Esophagus squamous epithelium (tissue), 5 donors: Measurements from ENCODE around the gene KAZN. TPM values are rescaled to one million over a fixed set of nuclear protein-coding genes. Genes with fewer than 3 reads are reported as not detected.

Source experiments
- DNase-seq: peaks from one replicate; lab custom pipeline; 2025; lab: John Stamatoyannopoulos, UW
- H3K27ac ChIP-seq, 4 donors: fragments of 200-600 bp; sonication (generic); one replicate each; pipeline ENCODE4 v1.5.1; 2016 to 2019; ENCODE audit warnings: mild to moderate bottlenecking in 1 of 4
- H3K27me3 ChIP-seq, 4 donors: fragments of 200-600 bp; sonication (generic); 1 replicate in 3 of 4; 2 replicates in 1 of 4; pipeline versions ENCODE4 v1.5.1 to v1.6.0; 2017 to 2021; ENCODE audit warnings: antibody characterized with exemption in 1 of 4
- H3K36me3 ChIP-seq, 3 donors: fragments of 200-600 bp; sonication (generic); one replicate each; pipeline ENCODE4 v1.5.1; 2016 to 2019
- H3K4me1 ChIP-seq, 3 donors: fragments of 200-600 bp; sonication (generic); one replicate each; pipeline ENCODE4 v1.5.1; 2017 to 2019
- H3K4me3 ChIP-seq, 4 donors: fragments of 200-600 bp; sonication (generic); 1 replicate in 3 of 4; 2 replicates in 1 of 4; pipeline ENCODE4 v1.5.1; 2016 to 2019; ENCODE audit warnings: mild to moderate bottlenecking in 2 of 4, moderate library complexity in 1 of 4
- H3K9me3 ChIP-seq, 3 donors: fragments of 200-600 bp; sonication (generic); one replicate each; pipeline ENCODE4 v1.5.1; 2016 to 2019
- POLR2A ChIP-seq, 4 donors: fragments of 450-650 bp; IDR thresholded peaks; one replicate each; pipeline ENCODE4 v1.6.1; 2017; ENCODE audit warnings: antibody characterized with exemption in 4 of 4, mild to moderate bottlenecking in 4 of 4, moderate library complexity in 3 of 4
- WGBS, 2 donors: methylation state at CpG; one replicate each; pipeline ENCODE4 v1.1.5; 2018; 5-methylcytosine and 5-hydroxymethylcytosine counted together
- intact Hi-C: fragments of 100-400 bp; cut with DNase I; formaldehyde crosslinking; loops from one replicate; pipeline ENCODE4 v1.15.0; 2022
- total RNA-seq, 4 donors: library from RNA; depleted of rRNA; stranded (reverse); fragments of >200 nt; gene quantifications; one replicate each; pipeline ENCODE4 v1.1.0, GENCODE V29; 2016
- TF ChIP-seq, protein P1 (sequence below), 6 experiments: fragments of 450-650 bp in 4 of 6; fragments of 200-600 bp in 2 of 6; sonication (generic) in 2 of 6; IDR thresholded peaks; one replicate each; pipeline ENCODE4 v1.5.1; 2016 to 2019; ENCODE audit warnings: antibody characterized with exemption in 6 of 6, mild to moderate bottlenecking in 4 of 6, moderate library complexity in 4 of 6
- donor health status: DM: yes; HTN: yes; CAD: no.

KAZN gene
- total RNA-seq, 4 donors from 2014 or later, result 25.0 to 54.5 (median 30.8) TPM

DNA sequence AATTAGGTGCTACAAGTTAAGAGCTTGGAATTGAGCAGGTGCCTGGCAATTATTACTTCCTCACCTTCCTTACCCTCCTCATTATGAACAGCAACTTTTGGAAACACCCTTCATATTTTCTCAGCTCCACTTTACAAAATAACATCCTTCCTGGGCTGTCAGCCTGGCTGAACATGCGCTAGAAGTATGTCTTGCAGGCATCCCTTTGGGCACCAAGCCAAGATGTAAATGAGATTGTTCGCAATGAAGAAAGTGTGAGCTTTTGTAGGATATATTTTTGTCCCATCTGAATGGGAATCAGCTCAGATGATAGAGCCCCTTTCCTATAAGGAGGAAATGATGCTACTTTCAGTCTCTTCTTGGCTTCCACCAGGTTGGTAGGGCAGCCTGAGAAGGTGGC is 245.9 kb downstream of the KAZN start:
- Histone ChIP-seq H3K4me1 (peaks cover 0 to 30% (median 14%) of the 10 kb centered on the region in 3 donors), H3K36me3 (no peaks in the 10 kb centered on the region), H3K9me3 (peaks cover 0 to 20% (median 13%) of the 10 kb centered on the region in 3 donors), H3K27me3 (no peaks in the 10 kb centered on the region), H3K27ac (no peak overlapping the region), H3K4me3 (no peak overlapping the region)
- intact Hi-C loops, result no loop called here
- 0 to 16% methylated on average over 2 of the region's 2 CpGs for WGBS, 2 donors
- TF ChIP-seq POLR2A (IDR thresholded peaks at IDR 0.05), result no peak
- TF ChIP-seq, protein P1, sequence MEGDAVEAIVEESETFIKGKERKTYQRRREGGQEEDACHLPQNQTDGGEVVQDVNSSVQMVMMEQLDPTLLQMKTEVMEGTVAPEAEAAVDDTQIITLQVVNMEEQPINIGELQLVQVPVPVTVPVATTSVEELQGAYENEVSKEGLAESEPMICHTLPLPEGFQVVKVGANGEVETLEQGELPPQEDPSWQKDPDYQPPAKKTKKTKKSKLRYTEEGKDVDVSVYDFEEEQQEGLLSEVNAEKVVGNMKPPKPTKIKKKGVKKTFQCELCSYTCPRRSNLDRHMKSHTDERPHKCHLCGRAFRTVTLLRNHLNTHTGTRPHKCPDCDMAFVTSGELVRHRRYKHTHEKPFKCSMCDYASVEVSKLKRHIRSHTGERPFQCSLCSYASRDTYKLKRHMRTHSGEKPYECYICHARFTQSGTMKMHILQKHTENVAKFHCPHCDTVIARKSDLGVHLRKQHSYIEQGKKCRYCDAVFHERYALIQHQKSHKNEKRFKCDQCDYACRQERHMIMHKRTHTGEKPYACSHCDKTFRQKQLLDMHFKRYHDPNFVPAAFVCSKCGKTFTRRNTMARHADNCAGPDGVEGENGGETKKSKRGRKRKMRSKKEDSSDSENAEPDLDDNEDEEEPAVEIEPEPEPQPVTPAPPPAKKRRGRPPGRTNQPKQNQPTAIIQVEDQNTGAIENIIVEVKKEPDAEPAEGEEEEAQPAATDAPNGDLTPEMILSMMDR (IDR thresholded peaks at IDR 0.05), result no peak
- DNase-seq, result no peak

DNA sequence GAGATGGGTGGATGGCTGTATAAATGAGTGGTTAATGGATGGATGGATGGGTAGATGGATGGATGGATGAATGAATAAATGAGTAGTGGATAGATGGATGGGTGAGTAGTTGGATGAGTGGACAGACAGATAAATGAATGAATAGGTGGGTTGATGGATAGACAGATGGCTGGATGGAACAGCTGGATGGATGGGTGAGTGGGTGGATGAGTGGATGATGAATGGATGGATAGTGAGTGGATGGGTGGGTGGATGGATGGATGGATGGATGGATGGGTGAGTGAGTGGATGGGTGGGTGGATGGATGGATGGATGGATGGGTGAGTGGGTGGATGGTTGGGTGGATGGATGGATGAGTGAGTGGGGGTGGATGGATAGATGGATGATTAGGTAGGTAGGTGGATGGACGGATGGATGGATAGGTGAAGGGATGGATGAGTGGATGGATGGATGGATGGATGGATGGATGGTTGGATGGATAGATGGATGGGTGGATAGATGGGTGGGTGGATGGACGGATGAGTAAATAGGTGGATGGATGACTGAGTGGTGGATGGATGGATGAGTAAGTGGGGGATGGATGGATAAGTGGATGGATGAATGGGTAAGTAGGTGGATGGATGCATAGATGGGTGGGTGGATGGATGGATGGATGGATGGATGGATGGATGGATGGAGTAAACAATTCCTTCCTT is 246.6 kb downstream of the KAZN start:
- Histone ChIP-seq H3K36me3 (no peaks in the 10 kb centered on the region), H3K4me3 (no peak overlapping the region), H3K4me1 (peaks cover 0 to 26% (median 14%) of the 10 kb centered on the region in 3 donors), H3K27ac (no peak overlapping the region), H3K9me3 (peaks cover 0 to 20% (median 13%) of the 10 kb centered on the region in 3 donors), H3K27me3 (no peaks in the 10 kb centered on the region)
- TF ChIP-seq, protein P1 (IDR thresholded peaks at IDR 0.05), result no peak
- TF ChIP-seq POLR2A (IDR thresholded peaks at IDR 0.05), result no peak
- DNase-seq, result no peak
- intact Hi-C loops, result no loop called here
- WGBS, 2 donors, result 88 to 91% methylated on average over 2 of the region's 2 CpGs

DNA sequence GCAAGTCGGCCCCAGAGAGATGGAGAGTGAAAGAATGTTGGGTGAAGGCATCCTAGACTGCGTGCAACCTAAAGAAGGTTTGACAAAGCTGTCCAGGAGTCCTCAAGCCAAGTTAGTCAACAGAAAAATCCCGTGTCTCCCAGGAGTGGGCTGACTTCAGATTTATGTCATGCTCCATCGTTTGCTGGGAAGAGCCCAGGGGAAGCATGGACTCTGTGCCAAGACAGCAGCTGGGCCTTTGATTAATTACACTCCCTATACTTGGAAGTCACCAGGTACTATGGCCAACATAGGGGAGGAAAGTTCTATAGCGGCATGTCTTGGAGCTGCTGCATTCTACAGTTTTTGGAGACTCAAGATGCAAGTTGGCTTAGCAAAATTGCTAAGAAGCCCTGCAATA is 247.4 kb downstream of the KAZN start:
- WGBS, 2 donors, result 60 to 69% methylated on average over 5 of the region's 5 CpGs
- Histone ChIP-seq H3K27me3 (no peaks in the 10 kb centered on the region), H3K27ac (no peak overlapping the region), H3K36me3 (no peaks in the 10 kb centered on the region), H3K4me3 (no peak overlapping the region), H3K9me3 (peaks cover 0 to 17% (median 13%) of the 10 kb centered on the region in 3 donors), H3K4me1 (peaks cover 0 to 31% (median 14%) of the 10 kb centered on the region in 3 donors)
- DNase-seq, result no peak
- TF ChIP-seq, protein P1 (IDR thresholded peaks at IDR 0.05), result no peak
- TF ChIP-seq POLR2A (IDR thresholded peaks at IDR 0.05), result no peak
- intact Hi-C loops, result no loop called here

DNA sequence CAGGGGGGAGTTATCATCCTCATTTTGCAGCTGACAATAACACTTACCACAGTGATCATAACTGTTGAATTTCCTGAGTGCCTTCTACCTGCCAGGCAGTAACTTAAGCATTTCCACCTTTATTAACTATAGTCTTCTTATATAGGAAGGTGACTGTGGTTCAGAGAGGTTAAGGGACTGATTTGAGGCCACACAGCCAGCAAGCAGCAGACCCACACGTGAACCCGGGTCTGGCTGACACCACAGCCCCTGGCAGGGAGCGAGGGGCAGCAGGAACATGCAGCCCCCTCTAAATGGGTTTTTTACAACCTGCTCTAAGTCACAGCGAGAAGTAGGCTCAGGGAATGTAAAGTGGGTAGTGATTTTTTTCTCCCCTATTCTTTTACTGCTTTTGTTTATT is 248.2 kb downstream of the KAZN start:
- no peak for DNase-seq
- H3K4me3 ChIP-seq, result no peak overlapping the region
- no peak for TF ChIP-seq POLR2A (IDR thresholded peaks at IDR 0.05)
- TF ChIP-seq, protein P1 (IDR thresholded peaks at IDR 0.05), result no peak
- no peak overlapping the region for H3K27ac ChIP-seq
- peaks cover 0 to 4% (median 0%) of the 10 kb centered on the region in 4 donors for H3K27me3 ChIP-seq
- peaks cover 0 to 9% (median 8%) of the 10 kb centered on the region in 3 donors for H3K9me3 ChIP-seq
- no peaks in the 10 kb centered on the region for H3K36me3 ChIP-seq
- WGBS, 2 donors, result 80% methylated on average over 4 of the region's 4 CpGs
- peaks cover 0 to 33% (median 14%) of the 10 kb centered on the region in 3 donors for H3K4me1 ChIP-seq
- intact Hi-C loops, result no loop called here

DNA sequence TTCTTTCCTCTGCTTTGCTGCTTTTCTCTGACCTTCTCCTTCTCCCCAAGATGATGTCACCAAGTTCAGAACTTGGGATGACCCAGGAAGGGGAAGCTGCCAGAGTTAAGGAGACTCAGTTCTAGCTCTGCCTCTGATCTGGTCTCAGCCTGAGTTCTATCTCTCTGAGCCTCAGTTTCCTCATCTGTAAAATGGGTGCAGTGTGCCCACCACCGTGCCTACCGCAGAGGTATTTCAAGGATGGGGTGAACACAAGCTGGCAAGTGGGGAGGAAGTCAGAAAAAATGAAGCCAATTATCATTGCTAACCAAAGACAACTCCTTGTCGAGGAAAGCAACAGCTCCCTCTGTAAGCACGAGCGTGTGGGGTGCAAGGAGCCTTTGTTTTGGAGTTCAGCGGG is 249.7 kb downstream of the KAZN start:
- 88 to 98% methylated on average over 4 to 6 of the region's 6 CpGs for WGBS, 2 donors
- no peak for TF ChIP-seq POLR2A (IDR thresholded peaks at IDR 0.05)
- TF ChIP-seq, protein P1 (IDR thresholded peaks at IDR 0.05), result no peak
- H3K27ac ChIP-seq, result no peak overlapping the region
- intact Hi-C loops, result no loop called here
- peaks cover 0 to 7% (median 0%) of the 10 kb centered on the region in 4 donors for H3K27me3 ChIP-seq
- no peak for DNase-seq
- peaks cover 0 to 38% (median 12%) of the 10 kb centered on the region in 3 donors for H3K4me1 ChIP-seq
- H3K9me3 ChIP-seq, result no peaks in the 10 kb centered on the region
- no peak overlapping the region for H3K4me3 ChIP-seq
- no peaks in the 10 kb centered on the region for H3K36me3 ChIP-seq
